Measurements from ENCODE around the gene SLC4A7. TPM values are rescaled to one million over a fixed set of nuclear protein-coding genes. Genes with fewer than 3 reads are reported as not detected.

SLC4A7 gene
- total RNA-seq, 4 donors from 2014 or later: 23.1 to 62.9 (median 43.6) TPM

GRCh38 chr3:27487383-27487782, 3.2 kb upstream of the SLC4A7 start:
- Histone ChIP-seq H3K4me1 (peaks cover 0 to 38% (median 1%) of the 10 kb centered on the region in 3 donors), H3K4me3 (no peak overlapping the region), H3K9me3 (no peaks in the 10 kb centered on the region), H3K27me3 (no peaks in the 10 kb centered on the region), H3K27ac (peak overlapping the region in 3 of 4 donors; percentile 96 to 99 (median 98)), H3K36me3 (no peaks in the 10 kb centered on the region)
- TF ChIP-seq POLR2AphosphoS5 (IDR thresholded peaks at IDR 0.05): no peak
- TF ChIP-seq CTCF (IDR thresholded peaks at IDR 0.05): no peak
- no peak for TF ChIP-seq POLR2A (IDR thresholded peaks at IDR 0.05)
- no peak for TF ChIP-seq EP300 (IDR thresholded peaks at IDR 0.05)
- 12% methylated on average over 1 of the region's 1 CpG for WGBS, 2 donors (ENCODE audit: low coverage in 1 of 2)
- ATAC-seq: no peak

GRCh38 chr3:27486336-27486735, 2.2 kb upstream of the SLC4A7 start:
- peak overlapping the region; percentile 32 to 99 (median 97) for H3K27ac ChIP-seq
- H3K36me3 ChIP-seq: no peaks in the 10 kb centered on the region
- H3K9me3 ChIP-seq: no peaks in the 10 kb centered on the region
- TF ChIP-seq POLR2A (IDR thresholded peaks at IDR 0.05) (no peak), EP300 (IDR thresholded peaks at IDR 0.05) (no peak), CTCF (IDR thresholded peaks at IDR 0.05) (no peak), POLR2AphosphoS5 (IDR thresholded peaks at IDR 0.05) (no peak)
- peaks cover 0 to 49% (median 8%) of the 10 kb centered on the region in 3 donors for H3K4me1 ChIP-seq
- H3K4me3 ChIP-seq: no peak overlapping the region
- WGBS, 2 donors (ENCODE audit: low coverage in 1 of 2): 83 to 89% methylated on average over 1 to 4 of the region's 7 CpGs
- H3K27me3 ChIP-seq: no peaks in the 10 kb centered on the region
- ATAC-seq: no peak

- Histone ChIP-seq H3K4me3 (no peak overlapping the region), H3K36me3 (no peaks in the 10 kb centered on the region), H3K27me3 (no peaks in the 10 kb centered on the region), H3K9me3 (no peaks in the 10 kb centered on the region), H3K4me1 (peaks cover 0 to 54% (median 8%) of the 10 kb centered on the region in 3 donors), H3K27ac (peak overlapping the region; percentile 45 to 99 (median 97))
- peak; percentile 70 for TF ChIP-seq POLR2AphosphoS5 (IDR thresholded peaks at IDR 0.05)
- peak; percentile 56 for TF ChIP-seq EP300 (IDR thresholded peaks at IDR 0.05)
- no peak for TF ChIP-seq CTCF (IDR thresholded peaks at IDR 0.05)
- no peak for TF ChIP-seq POLR2A (IDR thresholded peaks at IDR 0.05)
- no peak for ATAC-seq
- WGBS, 2 donors (ENCODE audit: low coverage in 1 of 2): 29 to 44% methylated on average over 3 of the region's 5 CpGs
These were observed 1.7 kb upstream of the SLC4A7 start for GRCh38 chr3:27485866-27486265.

- Histone ChIP-seq H3K36me3 (no peaks in the 10 kb centered on the region), H3K27me3 (no peaks in the 10 kb centered on the region), H3K4me3 (peak overlapping the region; percentile 53 to 89), H3K4me1 (peaks cover 0 to 74% (median 8%) of the 10 kb centered on the region in 3 donors), H3K27ac (peak overlapping the region; percentile 86 to 99 (median 97)), H3K9me3 (no peaks in the 10 kb centered on the region)
- peak; percentile 13 for ATAC-seq
- WGBS, 2 donors (ENCODE audit: low coverage in 1 of 2): 0% methylated on average over 6 to 23 of the region's 75 CpGs
- no peak for TF ChIP-seq EP300 (IDR thresholded peaks at IDR 0.05)
- TF ChIP-seq CTCF (IDR thresholded peaks at IDR 0.05): no peak
- TF ChIP-seq POLR2A (IDR thresholded peaks at IDR 0.05): peak; percentile 32 to 42
- peak; percentile 40 for TF ChIP-seq POLR2AphosphoS5 (IDR thresholded peaks at IDR 0.05)
These were observed 818 bp downstream of the SLC4A7 start for GRCh38 chr3:27483117-27484014.
